Nephron (organoid): ENCODE data around the gene PIAS4.
"Not testable (repeated sequence)": the region's sequence is repeated elsewhere in the genome, so short reads cannot be mapped to it uniquely, and the experiment has no call there.

Experiments used
- H3K27ac Mint-ChIP-seq, 3 experiments: 2 replicates each; pipeline ENCODE4 v1.8.0; 2020; ENCODE audit warnings: mixed read lengths in 3 of 3, mild to moderate bottlenecking in 2 of 3, moderate library complexity in 1 of 3
- H3K27me3 Mint-ChIP-seq: 2 replicates; pipeline ENCODE4 v1.8.0; 2021; ENCODE audit warnings: low read depth, mild to moderate bottlenecking, moderate library complexity, mixed read lengths
- H3K36me3 Mint-ChIP-seq: 2 replicates; pipeline ENCODE4 v1.8.0; 2020; ENCODE audit warnings: low read depth, mixed read lengths
- H3K4me1 Mint-ChIP-seq: 2 replicates; pipeline ENCODE4 v1.8.0; 2020; ENCODE audit warnings: mixed read lengths
- H3K4me3 Mint-ChIP-seq, 3 experiments: 2 replicates each; pipeline ENCODE4 v1.8.0; 2020; ENCODE audit warnings: mild to moderate bottlenecking in 3 of 3, mixed read lengths in 3 of 3, moderate library complexity in 2 of 3
- H3K9me3 Mint-ChIP-seq: 2 replicates; pipeline ENCODE4 v1.8.0; 2020; ENCODE audit warnings: mixed read lengths
- CTCF ChIP-seq, 3 experiments: fragments of 200-600 bp; sonication (generic); IDR thresholded peaks; one replicate each; pipeline ENCODE4 v1.5.0; 2021; ENCODE audit warnings: antibody characterized with exemption in 3 of 3; ENCODE audit not compliant: unreplicated experiment in 3 of 3

Gene PIAS4

DNA sequence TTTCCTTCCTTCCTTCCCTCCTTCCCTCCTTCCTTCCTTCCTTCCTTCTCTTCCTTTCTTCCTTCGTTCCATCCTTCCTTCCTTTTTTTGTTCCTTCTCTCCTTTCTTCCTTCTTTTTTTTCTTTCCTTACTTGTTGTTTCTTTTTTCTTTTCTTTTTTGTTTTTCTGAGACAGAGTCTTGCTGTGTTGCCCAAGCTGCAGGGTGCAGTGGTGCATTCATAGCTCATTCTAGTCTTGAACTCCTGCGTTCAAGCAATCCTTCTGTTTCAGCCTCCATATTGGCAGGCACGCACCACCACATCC, 16.8 kb upstream of the PIAS4 start:
- Mint-ChIP-seq H3K27me3 (peaks cover 8% of the 10 kb centered on the region), H3K4me1 (peaks cover 17% of the 10 kb centered on the region), H3K36me3 (no peaks in the 10 kb centered on the region), H3K4me3 (peak overlapping the region; percentile 62 to 73 (median 72)), H3K9me3 (no peaks in the 10 kb centered on the region), H3K27ac (peak overlapping the region in 1 of 3 experiments; percentile 57)
- no peak for TF ChIP-seq CTCF (IDR thresholded peaks at IDR 0.05; ENCODE audit: unreplicated experiment in 3 of 3)

GRCh38 chr19:3995607-3996006, 11.9 kb upstream of the PIAS4 start:
- Mint-ChIP-seq H3K36me3 (no peaks in the 10 kb centered on the region), H3K4me3 (no peak overlapping the region), H3K4me1 (no peaks in the 10 kb centered on the region), H3K27me3 (peaks cover 3% of the 10 kb centered on the region), H3K27ac (no peak overlapping the region), H3K9me3 (no peaks in the 10 kb centered on the region)
- no peak for TF ChIP-seq CTCF (IDR thresholded peaks at IDR 0.05; ENCODE audit: unreplicated experiment in 3 of 3)

- Mint-ChIP-seq H3K4me3 (peak overlapping the region in 1 of 3 experiments; percentile 44), H3K27ac (peak overlapping the region in 2 of 3 experiments; percentile 75 to 96)
- H3K4me1 Mint-ChIP-seq, H3K27me3 Mint-ChIP-seq, H3K36me3 Mint-ChIP-seq, H3K9me3 Mint-ChIP-seq: not testable (repeated sequence)
Observed at GRCh38 chr19:3998667-3999412, 8.7 kb upstream of the PIAS4 start.

DNA sequence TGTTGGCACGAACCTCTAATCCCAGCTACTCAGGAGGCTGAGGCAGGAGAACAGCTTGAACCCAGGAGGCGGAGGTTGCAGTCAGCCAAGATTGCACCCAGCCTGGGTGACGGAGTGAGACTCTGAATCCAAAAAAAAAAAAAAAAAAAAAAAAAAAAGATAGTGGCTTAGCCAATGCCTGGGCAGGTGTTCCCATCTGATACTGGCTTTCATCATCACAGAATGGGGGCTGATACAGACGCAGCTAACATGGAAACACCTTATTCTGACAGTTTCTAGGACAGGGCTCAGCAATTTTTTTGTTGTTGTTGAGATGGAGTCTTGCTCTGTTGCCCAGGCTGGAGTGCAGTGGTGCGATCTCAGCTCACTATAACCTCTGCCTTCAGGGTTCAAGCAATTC, 6.7 kb upstream of the PIAS4 start:
- H3K4me1 Mint-ChIP-seq, H3K27me3 Mint-ChIP-seq, H3K4me3 Mint-ChIP-seq, H3K36me3 Mint-ChIP-seq, H3K27ac Mint-ChIP-seq, H3K9me3 Mint-ChIP-seq: not testable (repeated sequence)

- Mint-ChIP-seq H3K4me3 (peak overlapping the region; percentile 77 to 88 (median 87)), H3K27ac (peak overlapping the region in 1 of 3 experiments; percentile 58), H3K4me1 (peaks cover 22% of the 10 kb centered on the region)
- not testable (repeated sequence) for H3K27me3 Mint-ChIP-seq, H3K36me3 Mint-ChIP-seq, H3K9me3 Mint-ChIP-seq
Observed at GRCh38 chr19:4005436-4005835, 2.1 kb upstream of the PIAS4 start.

DNA sequence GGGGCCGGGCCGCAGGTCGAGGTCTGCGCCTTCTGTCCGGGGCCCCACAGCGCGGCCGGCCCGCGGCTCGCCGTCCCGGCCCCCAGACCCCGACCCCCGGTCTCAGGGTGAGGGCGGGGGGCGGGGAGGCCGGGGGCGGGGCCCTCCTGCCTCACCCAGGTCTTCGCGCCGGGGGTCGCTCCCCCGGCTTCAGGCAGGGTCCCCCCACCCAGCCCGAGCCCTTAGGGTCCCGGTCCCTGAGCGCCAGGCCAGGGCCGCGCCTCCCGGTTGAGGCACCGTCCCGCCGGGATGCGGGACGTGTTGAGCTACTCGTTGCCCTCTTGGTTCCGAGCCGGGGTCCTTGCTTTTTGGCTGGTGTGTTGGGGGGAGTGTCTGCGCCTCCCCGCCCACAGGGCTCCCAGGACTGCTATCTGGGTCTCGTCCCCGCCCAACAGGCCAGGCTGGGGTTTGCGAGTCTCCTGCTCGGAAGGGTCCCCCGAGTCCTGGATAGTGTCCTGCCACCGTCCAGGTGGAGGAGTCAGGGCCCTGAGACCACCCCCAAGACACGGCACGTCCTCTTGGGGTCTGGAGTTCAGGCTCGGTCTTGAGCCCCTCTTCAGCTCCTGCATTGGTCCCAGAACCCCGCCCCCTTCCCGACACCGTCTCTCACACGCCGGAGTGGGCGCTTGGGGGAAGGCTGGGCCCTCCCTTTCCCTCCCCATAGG, 452 bp downstream of the PIAS4 start:
- Mint-ChIP-seq H3K9me3 (no peaks in the 10 kb centered on the region), H3K4me1 (peaks cover 31% of the 10 kb centered on the region), H3K36me3 (peaks cover 2% of the 10 kb centered on the region), H3K27me3 (no peaks in the 10 kb centered on the region), H3K4me3 (peak overlapping the region; percentile 85 to 97 (median 96)), H3K27ac (peak overlapping the region; percentile 57 to 77 (median 61))
- TF ChIP-seq CTCF (IDR thresholded peaks at IDR 0.05; ENCODE audit: unreplicated experiment in 3 of 3), result no peak

DNA sequence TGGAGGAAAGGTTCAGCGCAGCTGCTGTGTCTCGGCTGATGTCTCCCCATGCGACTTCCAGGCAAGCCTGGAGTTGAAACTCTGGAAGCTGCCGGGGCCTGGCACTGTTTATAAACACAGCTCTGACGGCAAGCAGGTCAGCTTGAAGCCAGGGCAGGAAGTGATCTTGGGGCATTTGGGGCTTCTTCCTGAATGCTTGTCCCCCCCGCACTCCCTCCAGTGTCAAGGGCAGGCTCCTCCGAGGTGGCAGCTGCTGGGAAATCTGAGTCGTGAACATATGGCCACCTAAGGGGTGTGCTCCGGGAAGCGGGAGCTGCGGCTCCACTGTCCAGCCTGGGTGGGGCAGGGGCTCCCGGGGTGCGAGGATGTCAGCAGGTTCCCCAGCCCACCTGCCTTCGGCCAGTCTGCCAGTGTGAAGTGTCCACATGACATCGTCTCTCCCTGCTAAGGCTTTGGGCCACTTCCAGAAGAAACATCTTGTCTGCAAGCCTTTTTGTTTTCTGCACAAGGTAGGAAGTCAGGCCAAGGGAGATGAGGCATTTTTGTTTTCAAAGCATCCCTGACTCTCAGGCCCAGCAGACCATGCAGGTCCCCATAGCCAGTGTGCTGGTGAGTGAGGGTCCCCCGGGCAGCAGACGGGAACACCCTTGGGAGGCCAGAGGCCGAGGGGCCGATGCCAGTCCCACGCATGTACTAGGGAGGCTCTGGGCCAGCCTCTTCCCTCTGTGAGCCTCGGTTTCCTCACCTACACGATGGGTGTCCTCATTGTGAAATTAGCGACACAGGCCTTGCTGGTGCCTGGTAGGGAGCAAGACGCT, 2.7 kb downstream of the PIAS4 start:
- H3K4me3 Mint-ChIP-seq, result peak overlapping the region; percentile 85 to 97 (median 96)

More for the DNA sequence above, 2.7 kb downstream of the PIAS4 start:
- Mint-ChIP-seq H3K9me3 (no peaks in the 10 kb centered on the region), H3K27ac (peak overlapping the region; percentile 57 to 85 (median 61)), H3K27me3 (no peaks in the 10 kb centered on the region), H3K4me1 (peaks cover 31% of the 10 kb centered on the region), H3K36me3 (peaks cover 4% of the 10 kb centered on the region)
- TF ChIP-seq CTCF (IDR thresholded peaks at IDR 0.05; ENCODE audit: unreplicated experiment in 3 of 3), result no peak
